Dedifferentiated amniotic fluid mesenchymal stem cell (primary cell): Measurements from ENCODE around the gene PUS10.

Experiments used
- DNase-seq: peaks from one replicate; pipeline ENCODE4 v3.0.0-alpha.2; 2016; ENCODE audit errors: extremely low spot score

The PUS10 gene

DNA sequence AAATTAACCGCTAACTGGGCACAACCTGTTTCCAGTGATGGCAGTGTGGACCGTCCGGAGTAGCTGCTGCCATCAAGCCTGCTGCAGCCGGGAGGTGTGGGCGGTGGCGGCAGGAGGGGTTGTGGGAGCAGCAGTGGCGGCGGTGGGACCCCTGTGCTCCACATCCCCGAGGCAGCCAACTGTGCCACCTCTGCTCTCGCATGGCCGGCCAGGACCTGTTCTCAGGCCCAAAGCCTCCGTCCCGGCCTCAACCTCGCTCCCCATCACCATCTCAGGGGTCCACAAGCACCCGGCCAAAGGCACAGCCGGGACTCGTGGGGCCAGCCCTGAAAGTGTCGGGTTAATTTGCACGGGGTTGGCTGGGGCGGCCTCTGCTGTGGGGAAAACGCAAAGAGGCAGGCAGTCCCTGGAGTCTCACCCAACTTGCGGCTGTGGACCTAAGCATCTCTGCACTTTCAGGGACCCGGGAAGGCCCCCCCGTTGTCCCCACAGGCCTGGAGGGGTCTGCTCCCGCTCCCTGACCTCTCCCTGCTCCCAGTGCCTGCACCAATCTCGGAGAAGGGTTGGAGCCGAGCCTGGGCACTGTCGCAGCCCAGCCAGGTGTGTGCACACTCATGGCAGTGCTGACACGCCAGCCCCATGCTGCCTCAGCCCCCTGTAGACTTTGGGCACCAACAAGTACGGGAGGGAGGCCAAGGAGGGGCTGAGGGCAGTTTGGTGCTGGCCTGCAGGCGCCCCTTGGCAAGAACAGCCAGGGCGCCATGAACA lies 45.0 kb downstream of the PUS10 start:
- no peak for DNase-seq

DNA sequence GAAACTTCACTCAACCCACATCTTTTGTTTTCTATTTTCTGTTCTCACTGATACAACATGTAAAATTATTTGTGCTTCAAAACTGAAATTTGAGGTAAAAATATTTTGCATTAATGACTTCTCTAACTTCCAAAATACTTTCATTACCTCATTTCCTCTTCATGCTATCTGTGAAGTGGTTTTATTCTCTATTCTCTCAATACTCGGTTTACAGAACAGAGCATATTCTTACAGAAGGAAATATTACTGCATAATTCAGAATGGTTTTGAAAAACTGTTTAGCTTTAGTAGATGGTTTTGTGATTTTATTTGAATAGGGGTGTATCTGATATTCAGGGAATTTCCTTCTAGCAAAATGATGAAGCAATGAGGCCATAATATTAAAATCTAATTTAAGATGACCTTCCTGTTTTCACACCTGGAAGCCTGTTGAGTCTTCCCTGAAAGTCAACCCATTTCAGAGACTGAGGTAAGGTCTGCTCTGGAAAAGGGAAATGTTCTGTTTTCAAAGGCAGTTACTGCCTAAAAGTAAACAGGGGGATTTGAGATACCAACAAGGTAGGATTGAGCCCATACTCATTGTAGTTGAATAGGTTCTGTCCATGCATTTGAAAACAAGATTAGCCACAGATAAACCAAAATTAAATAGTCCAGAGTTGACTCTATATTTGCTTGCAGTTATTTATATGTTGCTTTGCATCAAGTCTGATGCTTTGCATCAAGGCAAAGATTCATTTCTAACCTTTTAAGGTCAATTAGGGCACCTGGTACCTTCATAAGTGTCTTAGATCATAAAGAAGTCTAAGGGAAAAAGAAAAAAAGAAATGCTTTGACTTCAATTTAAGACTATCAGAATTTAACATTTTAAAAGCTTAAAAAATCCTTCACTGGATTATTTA lies 51.3 kb downstream of the PUS10 start:
- no peak for DNase-seq

GRCh38 chr2:60965499-60965785 lies 52.6 kb downstream of the PUS10 start:
- DNase-seq: no peak

DNA sequence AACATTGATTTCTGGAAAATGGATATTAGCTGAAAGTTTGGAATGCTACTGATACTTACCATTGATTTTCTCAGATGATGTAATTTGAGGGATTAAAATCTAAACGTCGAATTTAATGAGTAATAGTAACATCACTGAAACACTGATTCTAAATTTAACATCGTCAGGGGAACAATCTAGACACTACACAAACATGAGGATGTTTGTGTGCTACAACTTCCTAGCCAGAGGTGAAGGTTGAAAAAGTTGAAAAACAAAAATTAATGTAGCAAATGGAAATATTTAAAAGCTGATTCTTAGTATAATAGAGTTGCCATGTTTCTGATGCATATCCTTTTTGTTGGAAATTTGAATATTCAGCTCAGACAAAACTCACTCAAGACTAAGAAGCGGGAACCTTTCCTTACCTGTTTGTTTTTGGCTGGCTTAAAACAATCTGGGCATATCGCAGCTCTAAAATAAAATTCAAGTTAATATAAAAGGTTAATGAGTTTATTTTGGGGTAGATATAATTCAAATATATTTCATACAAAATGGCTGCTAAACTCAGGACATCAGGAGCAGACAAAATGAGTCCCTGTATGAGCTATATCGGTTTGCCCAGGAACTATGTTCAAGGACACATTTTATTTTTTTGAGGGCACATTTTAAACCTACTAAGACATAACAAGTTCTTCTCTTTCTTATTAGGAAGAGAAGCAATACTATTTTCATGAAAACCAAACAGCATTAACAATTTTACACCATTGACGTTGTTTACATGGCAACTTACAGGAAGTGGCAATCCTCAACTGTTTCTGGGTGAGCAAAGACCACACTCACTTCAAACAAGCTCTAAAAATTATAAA lies 53.2 kb downstream of the PUS10 start:
- no peak for DNase-seq

DNA sequence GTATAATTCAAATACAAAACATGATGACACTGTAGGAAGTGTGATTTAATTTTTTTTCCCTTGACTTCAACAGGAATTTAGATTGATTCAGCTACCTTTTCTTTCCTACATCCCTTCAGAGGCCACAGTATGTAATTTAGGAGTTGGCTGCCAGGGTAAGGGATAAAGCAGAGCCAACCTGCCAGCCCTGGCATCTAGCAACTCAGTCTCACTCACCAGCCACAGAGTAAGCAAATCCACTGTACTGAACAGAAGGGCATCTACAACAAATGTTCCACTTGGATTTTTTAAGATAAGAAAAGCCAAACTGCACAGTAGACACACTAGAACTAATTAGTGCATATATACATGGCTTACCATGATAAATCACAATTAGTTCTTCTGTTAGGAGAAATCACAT lies 54.9 kb downstream of the PUS10 start:
- DNase-seq: no peak

DNA sequence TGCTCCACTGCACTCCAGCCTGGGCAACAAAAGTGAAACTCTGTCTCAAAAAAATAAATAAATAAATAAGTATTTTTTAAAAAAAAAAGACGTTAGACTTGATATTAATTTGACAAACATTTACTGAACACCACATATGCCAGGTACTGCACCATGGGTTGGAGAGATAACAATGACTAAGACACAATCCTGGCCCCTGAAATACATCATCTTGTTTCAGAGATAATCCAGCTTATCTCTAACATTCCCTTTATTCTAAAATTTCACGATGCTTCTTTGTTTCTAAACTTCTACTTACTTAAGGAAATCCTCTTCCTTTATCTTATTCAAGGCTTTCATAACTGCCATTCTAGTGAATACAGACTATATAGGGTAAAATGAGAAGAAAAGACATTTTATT lies 55.5 kb downstream of the PUS10 start:
- DNase-seq: no peak

- peak; percentile 41 for DNase-seq
Measured at GRCh38 chr2:60961457-60961856, 56.6 kb downstream of the PUS10 start.

DNA sequence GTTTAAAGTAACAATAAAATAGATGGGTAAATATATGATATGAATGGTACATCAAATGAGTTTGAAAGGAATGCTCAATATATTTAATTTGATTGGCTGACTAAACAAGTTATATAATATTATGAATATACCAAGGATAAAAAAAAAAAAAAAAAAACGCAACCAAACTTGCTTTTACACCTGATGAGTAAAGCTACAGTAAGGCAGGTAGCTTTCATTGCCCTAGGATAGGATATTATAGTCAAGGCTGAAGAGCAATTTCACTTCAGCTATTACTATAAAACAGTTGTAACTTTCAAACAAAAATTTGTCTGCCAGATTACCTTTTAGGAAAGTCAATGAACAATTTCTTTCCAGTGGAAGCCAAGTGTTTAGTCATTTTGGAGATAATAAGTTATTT lies 57.3 kb downstream of the PUS10 start:
- DNase-seq: no peak

DNA sequence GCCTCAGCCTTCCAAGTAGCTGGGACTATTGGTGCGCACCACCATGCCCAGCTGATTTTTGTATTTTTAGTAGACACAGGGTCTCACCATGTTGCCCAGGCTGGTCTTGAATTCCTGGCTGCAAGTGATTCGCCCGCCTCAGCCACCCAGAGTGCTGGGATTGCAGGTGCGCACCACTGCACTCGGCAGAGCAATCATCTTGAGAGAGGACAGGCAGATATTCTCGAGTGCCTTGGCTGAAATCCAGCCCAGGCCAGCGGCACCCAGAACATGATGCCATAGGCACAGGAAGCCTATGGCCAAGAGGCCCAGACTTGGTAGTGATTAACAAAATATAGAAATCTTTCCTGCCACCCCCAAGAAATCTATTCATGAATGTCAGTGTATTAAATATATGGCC lies 58.6 kb downstream of the PUS10 start:
- DNase-seq: no peak

- DNase-seq: no peak
Measured at GRCh38 chr2:60958800-60959199, 59.3 kb downstream of the PUS10 start.

DNA sequence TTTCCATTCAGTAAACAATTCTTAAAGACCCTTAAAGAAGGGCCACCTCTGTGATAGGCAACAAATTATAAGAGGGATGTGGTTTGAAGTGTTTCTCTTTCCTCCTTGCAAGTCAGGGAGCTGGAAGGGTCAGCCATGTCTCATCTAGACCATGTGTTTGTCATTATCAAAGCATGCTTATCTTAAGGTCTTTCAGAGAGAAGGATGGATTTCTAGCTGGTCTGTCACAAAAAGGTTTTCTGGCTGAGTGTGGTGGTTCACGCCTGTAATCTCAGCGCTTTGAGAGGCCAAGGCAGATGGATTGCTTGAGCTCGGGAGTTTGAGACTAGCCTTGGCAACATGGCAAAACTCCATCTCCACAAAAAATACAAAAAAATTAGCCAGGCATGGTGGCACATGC lies 59.7 kb downstream of the PUS10 start:
- DNase-seq: no peak

DNA sequence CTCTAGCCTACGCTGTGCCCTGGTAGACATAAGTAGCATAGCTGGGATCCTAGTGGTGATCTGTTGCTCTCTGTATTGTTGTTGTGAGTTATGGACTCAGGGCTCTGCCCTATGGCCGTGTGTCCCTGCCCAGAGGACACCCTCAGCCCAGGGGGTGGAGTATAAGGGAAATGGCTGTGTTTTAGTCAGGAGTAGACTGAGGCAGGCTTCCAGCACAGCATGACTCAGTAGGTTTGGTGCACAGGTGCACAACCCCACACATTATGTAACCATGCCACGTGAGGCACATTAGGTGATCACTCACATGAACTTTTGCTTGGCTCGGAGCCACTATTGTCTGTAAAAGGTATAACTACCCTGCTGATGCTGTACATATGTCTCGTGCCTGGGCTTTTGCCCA lies 60.4 kb downstream of the PUS10 start:
- DNase-seq: no peak

GRCh38 chr2:60957224-60957623 lies 60.8 kb downstream of the PUS10 start:
- DNase-seq: no peak

GRCh38 chr2:60954139-60954538 lies 63.9 kb downstream of the PUS10 start:
- DNase-seq: no peak

DNA sequence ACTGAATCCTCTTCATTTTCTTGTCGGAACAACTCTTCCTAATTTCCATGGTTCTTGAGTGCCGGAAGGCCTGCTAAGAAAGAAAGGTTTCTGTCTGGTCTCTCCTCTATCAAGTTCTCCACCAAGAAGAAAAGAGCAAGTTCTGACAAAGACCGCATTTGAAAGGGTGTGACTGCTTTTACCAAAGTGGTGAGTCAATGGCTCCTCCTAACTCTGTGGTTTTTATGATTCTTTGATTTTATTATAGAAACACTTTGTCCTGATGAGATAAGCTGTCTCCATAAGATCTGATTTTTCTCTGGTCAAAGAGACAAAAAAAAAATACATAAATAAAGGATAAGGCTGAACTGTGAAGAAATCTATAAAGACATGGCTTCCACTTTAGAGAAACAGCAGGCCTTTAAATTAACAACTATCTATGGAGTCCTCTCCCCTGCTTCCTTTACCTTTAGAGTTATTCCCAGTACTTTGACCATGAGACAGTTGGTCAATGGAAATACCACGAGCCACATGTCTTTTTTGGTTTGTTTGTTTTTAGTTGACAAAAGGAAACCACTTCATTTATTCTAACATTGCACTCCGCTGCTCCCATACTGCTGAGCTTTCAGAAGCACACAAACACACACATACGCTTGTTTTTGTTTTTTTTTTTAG lies 69.0 kb downstream of the PUS10 start:
- DNase-seq: no peak

DNA sequence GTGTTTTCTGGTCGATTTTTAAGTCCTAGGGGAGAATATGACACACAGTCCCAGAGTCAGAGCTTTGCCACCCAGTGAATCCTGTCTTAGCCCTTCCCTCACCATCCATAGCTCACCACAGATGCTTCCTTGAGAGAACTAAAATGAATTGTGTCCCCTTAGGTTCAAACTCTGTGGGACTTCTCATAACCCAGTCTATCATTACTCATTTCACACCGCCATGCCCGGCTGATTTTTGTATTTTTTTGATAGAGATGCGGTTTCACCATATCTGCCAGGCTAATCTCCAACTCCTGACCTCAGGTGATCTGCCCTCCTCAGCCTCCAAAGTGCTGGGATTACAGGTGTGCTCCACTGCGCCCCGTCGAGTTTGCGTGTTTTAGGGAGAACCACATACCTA lies 69.9 kb downstream of the PUS10 start:
- DNase-seq: no peak

DNA sequence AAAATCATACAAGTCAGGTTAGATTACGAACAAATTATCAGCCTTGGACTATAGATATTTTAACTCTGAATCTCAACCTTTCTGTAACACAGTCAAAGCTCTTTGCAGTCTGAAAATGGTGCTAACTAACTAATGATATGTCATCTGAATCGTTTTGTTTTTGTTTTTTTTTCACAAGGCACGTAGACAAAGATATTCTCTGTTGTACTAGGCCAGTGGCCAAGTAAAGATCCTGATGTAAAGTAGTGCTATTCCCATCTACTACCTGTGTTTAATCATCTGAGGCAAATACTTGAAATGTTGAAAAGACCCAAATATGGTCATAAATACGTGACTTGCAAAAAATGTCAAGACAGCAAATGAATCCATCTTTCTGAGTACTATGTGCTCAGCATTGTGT lies 71.0 kb downstream of the PUS10 start:
- DNase-seq: no peak

- no peak for DNase-seq
Measured at GRCh38 chr2:60945341-60945740, 72.7 kb downstream of the PUS10 start.

DNA sequence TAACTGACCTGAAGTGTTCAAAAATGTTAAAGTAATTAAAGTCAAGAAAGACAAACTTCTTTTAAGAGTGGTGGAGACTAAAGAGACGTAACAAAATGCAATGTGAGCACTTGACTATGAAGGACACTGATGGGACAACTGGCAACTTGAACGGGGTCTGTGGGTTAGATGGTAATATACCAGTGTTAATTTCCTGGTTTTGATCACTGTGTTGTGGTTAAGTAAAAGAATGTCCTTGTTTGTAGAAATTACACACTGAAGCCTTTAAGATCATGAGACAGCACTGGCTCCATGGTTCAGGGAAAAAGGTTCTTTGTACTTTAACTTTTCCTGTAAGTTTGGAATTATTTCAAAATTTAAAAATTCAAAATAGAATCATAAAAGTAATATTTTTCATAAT lies 78.4 kb downstream of the PUS10 start:
- no peak for DNase-seq

DNA sequence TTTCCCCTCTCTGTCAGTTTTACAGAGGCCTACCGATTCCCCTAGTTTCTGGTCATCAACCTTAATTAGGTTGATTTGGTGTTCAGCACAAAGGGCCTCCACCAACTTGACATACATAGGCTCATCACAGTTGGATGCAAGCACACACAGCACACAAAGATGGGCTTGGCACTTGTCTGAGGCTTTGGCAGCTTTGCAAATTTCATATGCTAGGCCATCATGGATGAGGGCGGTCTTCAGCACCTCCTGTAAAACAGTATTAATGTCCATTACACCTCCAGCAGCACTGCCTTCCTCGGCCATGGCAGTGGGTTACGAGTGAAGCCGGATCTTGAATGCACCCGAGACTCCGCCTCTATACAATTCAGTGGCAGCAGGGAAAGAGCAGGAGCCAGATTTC lies 79.8 kb downstream of the PUS10 start:
- DNase-seq: no peak

- DNase-seq: no peak
Measured at GRCh38 chr2:60936757-60937156, 81.3 kb downstream of the PUS10 start.

DNA sequence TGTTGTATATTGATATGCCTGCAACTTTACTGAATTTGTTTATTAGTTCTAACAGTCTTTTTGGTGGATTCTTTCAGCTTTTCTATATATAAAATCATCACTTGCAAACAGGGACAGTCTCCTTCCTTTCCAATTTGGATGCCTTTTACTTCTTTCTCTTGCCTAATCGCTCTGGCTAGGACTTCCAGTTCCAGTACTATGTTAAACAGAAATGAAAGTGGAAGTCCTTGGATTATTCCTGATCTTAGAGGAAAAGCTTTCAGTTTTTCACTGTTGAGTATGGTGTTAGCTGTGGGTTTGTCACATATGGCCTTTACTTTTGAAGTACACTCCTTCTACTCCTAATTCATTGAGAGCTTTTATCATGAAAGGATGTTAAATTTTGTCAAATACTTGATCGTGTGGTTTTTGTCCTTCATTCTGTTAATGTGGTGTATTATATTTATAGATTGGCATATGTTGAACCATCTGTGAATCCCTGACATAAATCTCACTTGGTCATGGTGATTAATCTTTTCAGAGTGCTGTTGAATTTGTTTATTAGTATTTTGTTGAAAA lies 83.8 kb downstream of the PUS10 start:
- no peak for DNase-seq
